Thyroid gland (tissue), 4 donors: ENCODE data around the gene PEDS1.

Experiments
- CTCF ChIP-seq, 6 experiments: fragments of 200-600 bp in 3 of 6; fragments of 450-650 bp in 3 of 6; sonication (generic) in 3 of 6; IDR thresholded peaks; one replicate each; pipeline ENCODE4 v1.5.1; 2016 to 2019; ENCODE audit warnings: antibody characterized with exemption in 6 of 6, mild to moderate bottlenecking in 2 of 6, inconsistent platforms in 1 of 6, moderate library complexity in 1 of 6
- POLR2A ChIP-seq, 2 donors: fragments of 450-650 bp; IDR thresholded peaks; one replicate each; pipeline ENCODE4 v1.6.1; 2017; ENCODE audit warnings: antibody characterized with exemption in 2 of 2, mild to moderate bottlenecking in 2 of 2, moderate library complexity in 1 of 2

- TF ChIP-seq CTCF (IDR thresholded peaks at IDR 0.05) (no peak), POLR2A (IDR thresholded peaks at IDR 0.05) (no peak)
Observed at GRCh38 chr20:50126662-50127061, 26.9 kb downstream of the PEDS1 start.
